Measurements from ENCODE around the gene OR6J1. TPM values are rescaled to one million over a fixed set of nuclear protein-coding genes. Genes with fewer than 3 reads are reported as not detected.

OR6J1 gene
- total and polyA plus RNA-seq, 2 donors (not counting 3 experiments of a cell fraction or from before 2014, with no cell fraction given), result not detected

DNA sequence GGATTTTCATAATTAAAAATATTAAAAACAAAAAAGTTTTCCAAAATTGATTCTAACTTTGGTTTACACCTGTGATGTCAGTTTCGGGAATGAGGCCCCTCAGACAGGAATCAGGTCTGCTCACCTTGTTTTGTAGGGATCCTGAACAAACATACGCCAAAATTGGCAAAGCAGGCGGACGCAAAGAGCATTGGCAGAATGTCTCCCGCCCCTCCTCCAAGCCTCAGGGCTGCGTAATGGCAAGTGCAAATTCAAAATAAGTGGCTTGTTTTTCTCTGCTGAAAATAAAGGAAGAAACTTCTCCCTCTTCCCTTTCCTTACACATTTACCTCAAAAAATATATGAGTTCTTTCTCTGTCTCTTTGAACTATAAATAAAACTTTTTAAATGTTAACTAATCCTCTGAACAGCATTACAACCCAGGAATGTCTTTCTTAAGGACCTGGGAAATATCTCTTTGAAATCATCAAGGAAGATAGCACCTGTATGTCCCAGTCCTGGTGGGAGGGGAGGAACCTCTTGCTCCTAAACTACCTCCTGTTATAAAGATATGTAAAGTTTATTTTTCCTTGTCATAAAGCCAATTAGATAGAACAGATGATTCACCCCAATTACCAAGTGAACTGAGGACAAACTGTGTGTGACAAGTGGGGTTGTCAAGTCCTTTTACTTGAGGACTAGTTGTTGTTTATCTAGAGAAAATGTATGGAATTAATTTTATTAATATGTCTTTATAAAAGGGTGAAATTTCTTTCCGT is 16.5 kb downstream of the OR6J1 start:
- H4K20me1 ChIP-seq (replicated peaks; ENCODE audit: control insufficient read depth, extremely low read depth, insufficient read depth, low read length), result no peaks in the 10 kb centered on the region
- H3K36me3 ChIP-seq (ENCODE audit: control insufficient read depth in 2 of 2, extremely low read depth in 1 of 2, insufficient read depth in 2 of 2, low read length in 2 of 2), result no peaks in the 10 kb centered on the region
- H3K79me2 ChIP-seq (ENCODE audit: control insufficient read depth, insufficient read depth, low read length), result no peaks in the 10 kb centered on the region
- H3K4me1 ChIP-seq (ENCODE audit: control insufficient read depth, extremely low read depth, insufficient read depth, low read length), result peaks cover 7% of the 10 kb centered on the region
- intact Hi-C loops (cut with micrococcal nuclease), result no loop called here
- no peak overlapping the region for H3K9ac ChIP-seq (replicated peaks; ENCODE audit: extremely low read depth, insufficient read depth, low read length)
- FAIRE-seq, result no peak
- H3K27ac ChIP-seq (ENCODE audit: insufficient read depth, low read depth, low read length), result no peak overlapping the region
- H3K4me2 ChIP-seq (ENCODE audit: insufficient read depth, low read length), result no peak overlapping the region
- ChIA-PET CTCF (interaction anchor here (1.3 kb wide), 1 partner anchor 39 kb away, joined by 3 read pairs; the partner anchor contains the start of gene DAD1), POLR2A (no interaction called here)
- H3K27me3 ChIP-seq (ENCODE audit: control insufficient read depth in 2 of 2, insufficient read depth in 2 of 2, low read length in 2 of 2), result peaks cover 0 to 2% of the 10 kb centered on the region in 2 experiments
- no peak overlapping the region for H3K4me3 ChIP-seq (replicated peaks in 1 of 3; ENCODE audit: insufficient read depth in 1 of 3, low read depth in 1 of 3, low read length in 3 of 3)
- no peaks in the 10 kb centered on the region for H3K9me3 ChIP-seq (replicated peaks; ENCODE audit: control insufficient read depth, insufficient read depth, low read length)
- no peak overlapping the region for H2AFZ ChIP-seq (ENCODE audit: low read depth, low read length)
- TF ChIP-seq, protein P1, sequence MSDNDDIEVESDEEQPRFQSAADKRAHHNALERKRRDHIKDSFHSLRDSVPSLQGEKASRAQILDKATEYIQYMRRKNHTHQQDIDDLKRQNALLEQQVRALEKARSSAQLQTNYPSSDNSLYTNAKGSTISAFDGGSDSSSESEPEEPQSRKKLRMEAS (IDR thresholded peaks at IDR 0.05; ENCODE audit: insufficient read depth, insufficient read length), result no peak
- TF ChIP-seq MYC (IDR thresholded peaks at IDR 0.05; ENCODE audit: low read depth, low read length), result no peak
- no TSS peak for BruUV-seq (replicated peaks)
- dilution Hi-C loops (cut with MboI; ENCODE audit: extremely low pct_ligation_motif_present, low sequenced_read_pairs), result no loop called here
- no peak for DNase-seq (ENCODE audit: low read depth, low spot score)
- no peaks in the 10 kb centered on the region for H3K9me1 ChIP-seq (replicated peaks; ENCODE audit: control insufficient read depth, extremely low read depth, insufficient read depth, low read length)

- no peaks in the 10 kb centered on the region for H3K9me1 ChIP-seq (replicated peaks; ENCODE audit: control insufficient read depth, extremely low read depth, insufficient read depth, low read length)
- H4K20me1 ChIP-seq (replicated peaks; ENCODE audit: control insufficient read depth, extremely low read depth, insufficient read depth, low read length), result no peaks in the 10 kb centered on the region
- no peaks in the 10 kb centered on the region for H3K36me3 ChIP-seq (ENCODE audit: control insufficient read depth in 2 of 2, extremely low read depth in 1 of 2, insufficient read depth in 2 of 2, low read length in 2 of 2)
- POLR2A ChIA-PET, result no interaction called here
- intact Hi-C loops (cut with micrococcal nuclease), result no loop called here
- H2AFZ ChIP-seq (ENCODE audit: low read depth, low read length), result no peak overlapping the region
- dilution Hi-C loops (cut with MboI; ENCODE audit: extremely low pct_ligation_motif_present, low sequenced_read_pairs), result no loop called here
- no peak overlapping the region for H3K4me3 ChIP-seq (replicated peaks in 1 of 3; ENCODE audit: insufficient read depth in 1 of 3, low read depth in 1 of 3, low read length in 3 of 3)
- H3K9ac ChIP-seq (replicated peaks; ENCODE audit: extremely low read depth, insufficient read depth, low read length), result no peak overlapping the region
- H3K79me2 ChIP-seq (ENCODE audit: control insufficient read depth, insufficient read depth, low read length), result no peaks in the 10 kb centered on the region
- no peaks in the 10 kb centered on the region for H3K9me3 ChIP-seq (replicated peaks; ENCODE audit: control insufficient read depth, insufficient read depth, low read length)
- H3K4me1 ChIP-seq (ENCODE audit: control insufficient read depth, extremely low read depth, insufficient read depth, low read length), result peaks cover 7% of the 10 kb centered on the region
- H3K27me3 ChIP-seq (ENCODE audit: control insufficient read depth in 2 of 2, insufficient read depth in 2 of 2, low read length in 2 of 2), result no peaks in the 10 kb centered on the region
- H3K27ac ChIP-seq (ENCODE audit: insufficient read depth, low read depth, low read length), result no peak overlapping the region
- CTCF ChIA-PET, result no interaction called here
- no peak overlapping the region for H3K4me2 ChIP-seq (ENCODE audit: insufficient read depth, low read length)
- DNase-seq (ENCODE audit: low read depth, low spot score), result no peak
- FAIRE-seq, result no peak
- BruUV-seq (replicated peaks), result no TSS peak
- TF ChIP-seq POLR2A (IDR thresholded peaks at IDR 0.05; ENCODE audit: low read depth, low read length), result no peak
- TF ChIP-seq EZH2 (IDR thresholded peaks at IDR 0.05; ENCODE audit: borderline replicate concordance, low read depth, low read length, severe bottlenecking), result no peak
- TF ChIP-seq POLR2AphosphoS5 (IDR thresholded peaks at IDR 0.05; ENCODE audit: insufficient read depth, low read depth, low read length), result no peak
- TF ChIP-seq FOS (IDR thresholded peaks at IDR 0.05; ENCODE audit: borderline replicate concordance, insufficient read depth, low read length), result no peak
- TF ChIP-seq GATA2 (IDR thresholded peaks at IDR 0.05; ENCODE audit: insufficient read depth, insufficient read length, low read depth, low read length), result no peak
- TF ChIP-seq JUN (IDR thresholded peaks at IDR 0.05; ENCODE audit: borderline replicate concordance, insufficient read depth, insufficient read length, low read depth), result no peak
- TF ChIP-seq, protein P1 (IDR thresholded peaks at IDR 0.05; ENCODE audit: insufficient read depth, insufficient read length), result no peak
- no peak for TF ChIP-seq MYC (IDR thresholded peaks at IDR 0.05; ENCODE audit: low read depth, low read length)
- TF ChIP-seq, protein P2, sequence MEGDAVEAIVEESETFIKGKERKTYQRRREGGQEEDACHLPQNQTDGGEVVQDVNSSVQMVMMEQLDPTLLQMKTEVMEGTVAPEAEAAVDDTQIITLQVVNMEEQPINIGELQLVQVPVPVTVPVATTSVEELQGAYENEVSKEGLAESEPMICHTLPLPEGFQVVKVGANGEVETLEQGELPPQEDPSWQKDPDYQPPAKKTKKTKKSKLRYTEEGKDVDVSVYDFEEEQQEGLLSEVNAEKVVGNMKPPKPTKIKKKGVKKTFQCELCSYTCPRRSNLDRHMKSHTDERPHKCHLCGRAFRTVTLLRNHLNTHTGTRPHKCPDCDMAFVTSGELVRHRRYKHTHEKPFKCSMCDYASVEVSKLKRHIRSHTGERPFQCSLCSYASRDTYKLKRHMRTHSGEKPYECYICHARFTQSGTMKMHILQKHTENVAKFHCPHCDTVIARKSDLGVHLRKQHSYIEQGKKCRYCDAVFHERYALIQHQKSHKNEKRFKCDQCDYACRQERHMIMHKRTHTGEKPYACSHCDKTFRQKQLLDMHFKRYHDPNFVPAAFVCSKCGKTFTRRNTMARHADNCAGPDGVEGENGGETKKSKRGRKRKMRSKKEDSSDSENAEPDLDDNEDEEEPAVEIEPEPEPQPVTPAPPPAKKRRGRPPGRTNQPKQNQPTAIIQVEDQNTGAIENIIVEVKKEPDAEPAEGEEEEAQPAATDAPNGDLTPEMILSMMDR (IDR thresholded peaks at IDR 0.05; ENCODE audit: extremely low read depth in 1 of 2, insufficient read depth in 1 of 2, low read depth in 1 of 2, low read length in 2 of 2), result no peak
Observed at GRCh38 chr14:22626590-22626989, 17.6 kb downstream of the OR6J1 start.
